OCI-LY1 (cell line): ENCODE measurements around the gene NOTCH1.

Experiments used
- CTCF ChIP-seq: fragments of 200-600 bp; sonication (generic), shearing (Covaris generic); IDR thresholded peaks from 2 replicates; pipeline ENCODE4 v1.5.1; 2017; ENCODE audit warnings: mild to moderate bottlenecking, antibody characterized with exemption, low read length, moderate library complexity, mixed read lengths
- EZH2 ChIP-seq: fragments of 200-600 bp; sonication (generic), shearing (Covaris generic); IDR thresholded peaks from 2 replicates; pipeline ENCODE4 v1.8.0; 2017; ENCODE audit warnings: borderline replicate concordance, mixed run types, mild to moderate bottlenecking, antibody characterized with exemption, low read length, moderate library complexity, mixed read lengths

GRCh38 chr9:136520053-136520540 is 25.8 kb downstream of the NOTCH1 start:
- no peak for TF ChIP-seq CTCF
- no peak for TF ChIP-seq EZH2
